ENCODE measurements around the gene ABITRAM.
A peak's percentile ranks its signal among the peaks of the same experiment; 100 is the strongest.
"Not testable (repeated sequence)": the region's sequence is repeated elsewhere in the genome, so short reads cannot be mapped to it uniquely, and the experiment has no call there.

ABITRAM gene

GRCh38 chr9:108934323-108934893 is at the start of gene ABITRAM:
ABITRAM (plus strand) TSS chr9:108934400; CDS start chr9:108934487, 87 bp downstream.
- DNase-seq (ENCODE audit: low read depth), result peak; percentile 84

- no peak for DNase-seq (ENCODE audit: low read depth)
These were observed 49.5 kb upstream of the ABITRAM start for GRCh38 chr9:108884701-108885100.

- peak; percentile 57 for DNase-seq (ENCODE audit: low read depth)
These were observed 48.4 kb upstream of the ABITRAM start for GRCh38 chr9:108885643-108886348.

- DNase-seq (ENCODE audit: low read depth), result not testable (repeated sequence)
These were observed 47.5 kb upstream of the ABITRAM start for GRCh38 chr9:108886594-108887271.

- peak; percentile 31 for DNase-seq (ENCODE audit: low read depth)
These were observed 44.5 kb upstream of the ABITRAM start for GRCh38 chr9:108889649-108890067.

- no peak for DNase-seq (ENCODE audit: low read depth)
These were observed 39.8 kb upstream of the ABITRAM start for GRCh38 chr9:108894225-108894997.

GRCh38 chr9:108897324-108898096 is 36.7 kb upstream of the ABITRAM start:
- DNase-seq (ENCODE audit: low read depth), result no peak

- DNase-seq (ENCODE audit: low read depth), result not testable (repeated sequence)
These were observed 35.0 kb upstream of the ABITRAM start for GRCh38 chr9:108899023-108899695.

- DNase-seq (ENCODE audit: low read depth), result no peak
These were observed 34.0 kb upstream of the ABITRAM start for GRCh38 chr9:108900176-108900575.

GRCh38 chr9:108903420-108904103 is 30.6 kb upstream of the ABITRAM start:
- DNase-seq (ENCODE audit: low read depth), result peak; percentile 2

GRCh38 chr9:108904161-108904560 is 30.0 kb upstream of the ABITRAM start:
- no peak for DNase-seq (ENCODE audit: low read depth)

GRCh38 chr9:108905494-108905893 is 28.7 kb upstream of the ABITRAM start:
- no peak for DNase-seq (ENCODE audit: low read depth)

- no peak for DNase-seq (ENCODE audit: low read depth)
These were observed 23.8 kb upstream of the ABITRAM start for GRCh38 chr9:108910402-108910801.

- no peak for DNase-seq (ENCODE audit: low read depth)
These were observed 23.3 kb upstream of the ABITRAM start for GRCh38 chr9:108910914-108911313.

GRCh38 chr9:108911820-108912219 is 22.4 kb upstream of the ABITRAM start:
- DNase-seq (ENCODE audit: low read depth), result no peak

GRCh38 chr9:108913391-108913790 is 20.8 kb upstream of the ABITRAM start:
- no peak for DNase-seq (ENCODE audit: low read depth)

- DNase-seq (ENCODE audit: low read depth), result no peak
These were observed 14.7 kb upstream of the ABITRAM start for GRCh38 chr9:108919517-108919916.

- DNase-seq (ENCODE audit: low read depth), result not testable (repeated sequence)
These were observed 13.8 kb upstream of the ABITRAM start for GRCh38 chr9:108920401-108920800.

- DNase-seq (ENCODE audit: low read depth), result no peak
These were observed 13.0 kb upstream of the ABITRAM start for GRCh38 chr9:108921200-108921599.

GRCh38 chr9:108924466-108924865 is 9.7 kb upstream of the ABITRAM start:
- DNase-seq (ENCODE audit: low read depth), result no peak
